ENCODE data around the gene TMEM271.
"Not testable (repeated sequence)": the region's sequence is repeated elsewhere in the genome, so short reads cannot be mapped to it uniquely, and the experiment has no call there.

Gene TMEM271

DNA sequence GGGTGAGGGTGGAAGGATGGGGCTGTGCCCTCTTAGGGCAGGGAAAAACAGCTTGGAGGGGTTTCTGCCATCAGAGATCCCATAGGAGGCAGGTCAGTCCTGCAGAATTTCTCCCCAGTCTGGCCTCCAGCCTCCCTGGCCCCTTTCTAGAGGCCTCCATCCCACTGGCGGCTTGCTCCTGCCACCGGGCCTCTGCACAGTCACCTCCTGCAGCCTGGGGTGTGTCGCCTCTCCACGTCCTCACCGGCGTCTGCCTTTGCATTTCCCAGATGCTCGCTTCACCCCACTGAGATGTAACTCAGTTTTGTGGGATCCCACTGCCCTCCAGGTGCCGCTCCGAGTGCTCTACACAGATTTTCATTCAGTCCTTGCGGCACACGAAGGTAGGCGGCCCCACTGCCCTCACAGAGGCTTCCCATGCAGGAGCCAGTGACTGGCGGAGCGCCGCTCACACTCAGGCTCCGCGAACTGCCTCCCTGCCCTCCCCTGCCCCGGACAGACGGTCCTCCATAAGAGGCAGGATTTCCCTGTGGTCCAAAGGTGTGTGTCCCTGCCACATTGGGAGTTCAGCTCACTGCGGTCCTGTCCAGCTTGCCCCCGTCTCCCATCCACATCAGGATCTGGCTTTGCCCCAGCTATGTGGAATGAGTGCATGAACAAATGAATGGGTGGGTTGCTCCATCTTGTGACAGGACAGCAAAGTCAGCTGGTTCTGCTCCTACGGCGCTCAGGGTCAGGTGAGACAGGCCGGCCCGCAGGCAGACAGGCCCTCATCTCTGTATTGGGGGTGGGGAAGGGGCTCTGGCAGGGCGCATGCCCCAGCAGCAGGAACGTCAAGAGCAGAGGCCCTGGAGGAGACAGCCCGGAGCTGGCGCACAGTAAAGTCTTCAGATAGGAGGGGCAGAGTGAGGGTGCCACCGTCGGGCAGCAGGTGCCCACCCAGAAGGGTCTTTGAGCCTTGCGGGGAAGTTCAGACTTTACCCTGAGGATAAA lies 2.7 kb upstream of the TMEM271 start:
- DNase-seq: no peak

DNA sequence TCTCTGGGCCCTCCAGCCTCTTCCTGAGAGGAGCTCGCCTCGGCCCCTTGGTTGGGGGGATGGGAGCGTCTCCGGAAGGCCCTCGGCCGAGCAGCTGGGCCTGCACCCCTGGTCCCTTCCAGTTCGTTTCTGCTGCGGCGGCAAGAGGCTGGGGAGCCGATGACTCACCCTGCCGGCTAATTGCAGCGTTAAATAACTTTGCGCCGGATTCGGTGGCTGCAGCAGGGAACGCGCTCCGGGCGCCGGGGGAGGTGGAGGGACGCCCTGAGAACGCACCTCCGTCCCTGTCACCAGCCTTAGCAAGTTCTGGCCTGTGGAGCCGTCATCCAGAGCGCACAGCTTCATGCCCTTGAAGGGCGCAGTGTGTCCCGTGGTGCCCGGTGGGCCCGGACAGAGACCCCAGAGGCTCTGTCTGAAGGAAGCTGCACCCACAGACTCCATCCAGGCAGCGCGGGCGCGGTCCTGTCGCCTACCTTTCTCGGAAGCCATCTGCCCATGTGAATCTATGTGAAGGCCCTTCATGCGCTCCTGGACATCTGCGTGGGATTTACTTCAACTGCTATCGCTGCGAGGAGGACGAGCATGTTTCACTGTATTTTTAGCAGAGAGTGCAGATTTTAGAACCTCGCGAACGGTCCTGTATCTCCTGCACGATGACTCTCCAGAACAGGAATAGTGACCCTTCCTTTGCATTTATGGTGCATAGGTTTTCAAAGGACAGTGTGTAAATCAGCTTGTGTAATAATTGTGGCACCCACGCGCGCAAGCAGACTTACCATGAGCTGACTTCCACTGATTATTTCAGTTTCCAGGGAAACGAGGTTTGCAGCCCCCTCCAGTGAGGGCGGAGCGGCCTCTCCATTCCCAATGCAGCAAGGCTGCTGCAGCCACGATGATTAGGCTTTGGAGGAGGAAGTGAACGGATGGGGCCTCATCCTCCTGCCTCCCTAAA lies 1.7 kb upstream of the TMEM271 start:
- DNase-seq: no peak

DNA sequence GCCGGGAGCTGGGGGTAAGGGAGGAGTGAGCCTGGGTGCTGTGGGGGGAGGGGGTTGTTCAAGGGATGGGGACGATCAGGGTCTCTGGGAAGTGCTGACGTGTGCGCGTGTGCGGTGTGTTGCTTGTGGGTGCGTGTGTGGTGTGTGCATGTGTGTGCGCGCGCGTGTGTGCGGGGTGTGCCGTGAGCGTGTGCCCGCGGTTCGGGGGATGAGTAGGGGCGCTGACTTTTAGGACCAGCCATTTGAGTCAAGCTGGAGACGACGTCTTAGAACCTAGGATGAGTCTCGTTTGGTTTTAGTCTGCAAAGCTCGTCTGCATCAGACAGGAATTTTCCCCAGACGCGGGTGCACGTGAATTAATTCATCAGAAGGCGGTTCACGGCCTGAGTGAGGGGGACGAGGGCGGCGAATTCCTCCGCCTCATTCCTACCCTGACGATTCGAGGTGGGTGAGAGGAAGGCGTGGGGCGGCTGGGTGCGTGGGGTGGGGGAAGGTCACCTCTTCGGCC lies 950 bp upstream of the TMEM271 start:
- DNase-seq: no peak

DNA sequence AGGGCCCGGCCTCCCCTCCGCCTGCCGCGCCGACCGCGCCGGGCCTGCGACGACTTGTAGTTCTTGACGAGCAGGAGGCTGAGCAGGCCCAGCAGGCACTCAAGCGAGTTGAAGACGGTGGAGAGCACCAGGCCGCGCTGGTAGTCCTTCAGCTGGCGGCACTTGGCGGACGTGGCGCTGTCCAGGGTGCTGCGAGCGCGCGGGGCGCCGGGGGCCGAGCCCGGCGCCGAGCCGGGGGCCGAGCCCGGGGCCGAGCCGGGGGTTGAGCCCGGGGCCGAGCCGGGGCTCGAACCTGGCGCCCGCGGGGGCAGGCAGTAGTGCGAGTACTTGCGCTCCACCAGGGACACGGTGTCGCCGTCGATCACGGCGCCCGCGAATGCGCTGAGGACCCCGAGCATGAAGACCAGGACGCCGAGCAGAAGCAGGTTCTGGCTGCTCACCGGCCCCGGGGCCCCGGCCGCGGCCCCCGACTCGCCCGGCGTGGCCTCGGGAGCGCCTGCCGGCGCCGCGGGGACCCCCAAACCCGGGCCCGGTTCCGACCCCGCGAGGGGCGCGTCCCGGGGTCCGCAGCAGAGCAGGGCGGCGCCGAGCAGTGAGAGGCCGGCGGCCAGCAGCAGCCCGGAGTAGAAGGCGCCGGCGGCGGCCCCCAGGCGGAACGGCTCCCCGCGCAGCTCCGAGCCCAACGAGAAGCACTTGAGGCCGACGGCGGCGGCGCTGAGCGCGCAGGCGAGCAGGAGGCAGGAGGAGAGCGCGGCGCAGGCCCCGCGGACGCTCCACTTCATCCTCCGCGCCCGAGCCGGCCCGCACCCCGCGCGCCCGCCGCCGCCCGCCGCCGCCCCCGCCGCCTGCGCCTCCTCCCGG lies 584 bp downstream of the TMEM271 start:
- DNase-seq: no peak

DNA sequence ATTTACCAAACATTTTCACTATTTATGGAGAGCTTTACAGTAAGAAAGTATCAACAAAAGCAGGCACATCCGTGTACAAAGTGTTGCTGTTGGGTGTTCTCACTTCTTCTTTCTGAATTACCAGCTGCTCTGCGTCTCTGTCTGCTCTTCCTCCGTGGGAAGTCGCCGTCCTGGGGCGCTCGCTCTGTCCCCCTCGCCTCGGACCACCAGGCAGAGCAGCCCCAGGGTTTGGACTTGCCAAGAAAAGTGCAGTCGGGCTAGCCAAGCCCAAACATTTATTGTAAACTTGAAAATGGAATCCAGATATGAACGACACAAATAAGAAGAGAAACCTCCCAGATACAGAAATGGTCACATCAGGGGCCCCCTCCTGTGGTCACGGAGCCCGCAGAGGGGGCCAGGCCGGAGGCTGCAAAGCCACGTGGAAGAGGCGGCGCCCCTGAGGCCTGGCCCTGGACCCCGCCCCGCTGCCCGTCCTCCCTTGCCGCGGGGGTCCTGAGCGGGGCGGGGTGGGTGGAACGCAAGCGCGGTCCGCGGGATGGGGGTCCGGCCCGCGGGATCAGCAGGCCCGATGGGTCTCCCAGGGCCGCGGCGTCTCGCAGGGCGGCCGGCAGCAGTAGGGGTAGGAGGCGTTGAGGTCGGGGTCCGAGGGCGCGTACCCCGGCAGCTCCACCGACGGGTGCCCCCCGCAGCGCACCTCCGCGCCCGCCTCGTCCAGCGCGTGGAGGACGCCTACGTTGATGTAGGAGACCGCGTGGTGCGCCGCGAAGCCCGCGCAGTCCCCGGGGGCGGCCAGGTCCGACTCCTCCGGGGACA lies 1.5 kb downstream of the TMEM271 start:
- no peak for DNase-seq

DNA sequence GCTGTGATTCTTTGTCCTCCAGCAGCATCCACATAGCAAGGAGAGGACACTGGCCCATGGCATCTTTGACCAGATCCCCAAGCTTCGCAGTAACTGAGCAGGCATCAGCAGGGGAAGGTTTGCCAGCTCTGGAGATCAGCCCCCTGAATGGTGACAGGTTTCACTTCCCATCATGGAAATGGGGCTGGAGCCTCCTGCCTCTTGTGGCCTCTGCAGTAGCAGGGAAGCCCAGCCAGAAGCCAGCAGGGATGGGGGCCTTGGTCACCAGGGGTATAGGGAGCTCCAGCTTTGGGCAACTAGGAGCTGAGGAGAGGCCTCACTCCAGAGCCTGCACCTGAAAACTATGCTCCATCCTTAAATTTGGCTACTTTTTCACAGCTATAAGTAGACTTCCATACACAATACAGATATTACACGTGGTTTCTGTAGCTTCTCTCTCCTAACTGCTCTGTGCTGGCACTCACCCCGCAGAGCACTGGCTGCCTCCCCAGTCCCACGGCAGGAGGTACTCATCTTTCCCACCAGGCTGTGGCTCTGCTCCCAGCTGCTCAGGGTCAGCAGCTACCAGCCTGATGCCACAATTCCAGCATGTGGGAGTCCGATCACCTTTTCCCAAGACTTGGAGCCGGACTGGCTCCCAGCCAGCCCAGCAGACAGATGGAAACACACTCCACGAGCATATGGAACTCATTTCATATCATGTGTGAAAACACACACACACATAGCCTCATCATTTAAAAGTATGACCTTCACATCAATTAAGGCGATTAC lies 2.8 kb downstream of the TMEM271 start:
- no peak for DNase-seq

DNA sequence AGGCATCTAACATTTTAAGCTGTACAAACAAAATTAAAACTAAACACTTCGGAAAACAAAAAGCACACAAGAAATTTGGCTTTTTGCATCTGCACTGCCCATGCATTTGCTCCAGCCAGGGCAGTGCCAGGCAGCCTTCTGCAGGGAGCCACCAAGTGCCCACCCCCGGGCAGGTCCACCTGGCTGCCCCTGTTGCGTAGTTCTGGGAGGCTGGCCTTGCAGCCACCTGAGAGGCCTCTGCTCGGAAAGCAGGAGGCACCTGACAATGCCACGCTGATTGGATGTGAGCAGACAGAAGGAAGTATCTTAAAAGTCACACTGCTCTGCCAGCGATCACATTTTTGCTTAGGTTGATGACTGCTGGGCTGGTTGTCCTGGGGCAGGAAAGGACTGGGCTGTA lies 3.5 kb downstream of the TMEM271 start:
- DNase-seq: no peak

DNA sequence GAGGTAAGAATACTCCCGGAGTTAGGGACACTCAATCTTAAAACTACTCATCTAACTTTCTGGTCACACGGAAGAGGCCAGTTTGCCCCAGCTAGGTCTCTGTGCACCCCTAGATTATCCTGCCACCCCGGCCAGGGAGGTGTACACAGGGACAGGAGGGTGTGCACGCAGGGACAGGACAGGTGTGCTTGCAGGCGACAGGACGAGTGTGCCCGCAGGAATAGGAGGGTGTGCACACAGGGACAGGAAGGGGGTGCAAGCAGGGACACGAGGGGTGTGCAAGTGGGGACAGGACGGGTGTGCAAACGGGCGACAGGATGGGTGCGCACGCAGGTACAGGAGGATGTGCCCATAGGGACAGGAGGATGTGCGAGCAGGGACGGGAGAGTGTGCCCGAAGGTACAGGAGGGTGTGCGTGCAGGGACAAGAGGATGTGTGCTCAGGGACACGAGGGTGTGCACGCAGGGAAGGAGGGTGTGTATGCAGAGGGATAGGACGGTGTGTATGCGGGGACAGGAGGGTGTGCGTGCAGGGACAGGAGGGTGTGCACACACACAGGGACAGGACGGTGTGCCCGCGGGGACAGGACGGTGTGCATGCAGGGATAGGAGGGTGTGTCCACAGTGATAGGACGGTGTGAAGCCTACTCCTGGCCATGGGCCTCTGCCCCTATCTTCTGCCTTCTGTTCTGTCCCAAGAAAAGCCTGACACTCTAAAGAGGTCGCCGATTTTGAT lies 4.1 kb downstream of the TMEM271 start:
- DNase-seq: no peak

DNA sequence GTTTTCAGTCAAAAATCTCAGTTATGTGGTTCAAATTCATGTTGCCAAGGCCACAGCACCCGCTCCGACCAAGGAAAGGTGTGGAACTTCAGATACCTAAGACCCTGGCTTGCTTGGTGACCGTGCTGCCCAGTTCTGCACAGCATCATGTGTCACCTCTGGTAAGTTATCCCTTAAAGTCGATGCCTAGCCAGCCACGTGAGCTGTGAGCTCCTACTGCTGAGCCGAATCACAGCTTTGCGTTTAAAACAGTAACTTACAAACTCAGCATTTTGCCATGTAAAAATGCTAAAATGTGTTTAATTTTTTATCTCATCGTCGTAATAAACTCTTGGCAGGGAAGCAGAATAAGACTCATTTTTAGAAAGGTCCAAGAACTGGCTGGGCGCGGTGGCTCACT lies 5.3 kb downstream of the TMEM271 start:
- no peak for DNase-seq

DNA sequence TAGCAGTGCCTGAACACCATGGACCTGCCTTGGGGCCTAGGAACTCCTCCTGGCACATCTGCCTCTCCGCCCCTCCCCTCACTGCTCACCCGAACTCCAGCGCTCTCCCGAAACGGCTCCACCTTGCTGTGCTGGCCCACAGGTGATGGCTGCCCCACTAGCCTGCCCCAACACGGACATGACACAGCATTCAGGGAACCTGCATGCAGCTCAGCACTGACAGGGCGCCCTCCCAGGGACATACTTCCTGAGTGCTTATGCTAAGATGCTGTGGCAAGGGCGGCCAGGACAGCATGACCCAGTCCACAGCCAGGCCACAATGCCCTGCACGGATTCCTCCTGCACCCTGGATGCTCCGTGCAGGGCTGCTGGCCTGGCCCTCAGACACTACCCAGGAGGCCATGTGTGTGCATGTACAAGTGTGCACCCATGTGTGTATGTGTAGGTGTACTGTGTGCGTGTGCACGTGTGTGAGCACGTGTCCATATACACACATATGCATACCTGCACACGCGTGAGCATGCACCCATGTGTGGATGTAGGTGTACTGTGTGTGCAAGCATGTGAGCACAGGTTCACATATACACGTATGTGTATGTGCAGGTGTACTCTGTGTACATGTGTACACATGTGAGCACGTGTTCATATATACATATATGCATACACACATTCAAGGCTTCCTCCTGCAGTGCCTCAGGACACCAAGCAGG lies 6.0 kb downstream of the TMEM271 start:
- DNase-seq: no peak

DNA sequence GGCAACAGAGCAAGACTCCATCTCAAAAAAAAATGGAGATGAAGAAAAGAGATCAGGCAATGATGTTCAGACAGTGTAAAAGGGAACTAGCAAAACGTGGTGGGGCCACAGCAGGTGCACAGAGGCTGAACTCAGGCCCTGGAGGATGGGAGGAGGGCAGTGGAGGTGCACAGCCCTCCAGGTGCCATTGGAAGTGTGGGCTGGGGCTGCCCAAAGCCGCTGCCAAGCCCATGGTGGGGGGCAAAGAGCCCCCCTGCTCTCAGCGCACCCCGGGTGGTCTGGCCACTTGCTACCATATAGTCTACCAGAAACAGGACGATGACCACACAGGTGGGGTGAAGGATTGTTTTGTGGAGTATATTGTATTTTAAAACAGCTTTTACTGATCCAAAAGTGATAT lies 7.1 kb downstream of the TMEM271 start:
- DNase-seq: no peak

DNA sequence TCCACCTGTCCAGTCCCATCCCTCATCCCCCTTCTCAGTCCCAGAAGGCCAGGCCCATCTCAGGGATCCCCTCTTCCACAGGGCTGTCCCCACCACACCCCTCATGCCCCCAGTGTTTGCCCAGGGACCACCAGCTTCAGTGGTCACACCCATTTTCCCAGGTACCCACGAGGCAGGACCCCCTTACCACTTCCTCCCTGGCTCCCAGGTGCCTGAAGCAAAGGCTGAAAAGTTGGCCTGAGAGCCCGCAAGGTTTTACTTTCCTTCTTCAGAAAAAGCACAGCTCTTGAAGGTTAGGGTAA lies 7.8 kb downstream of the TMEM271 start:
- no peak for DNase-seq

DNA sequence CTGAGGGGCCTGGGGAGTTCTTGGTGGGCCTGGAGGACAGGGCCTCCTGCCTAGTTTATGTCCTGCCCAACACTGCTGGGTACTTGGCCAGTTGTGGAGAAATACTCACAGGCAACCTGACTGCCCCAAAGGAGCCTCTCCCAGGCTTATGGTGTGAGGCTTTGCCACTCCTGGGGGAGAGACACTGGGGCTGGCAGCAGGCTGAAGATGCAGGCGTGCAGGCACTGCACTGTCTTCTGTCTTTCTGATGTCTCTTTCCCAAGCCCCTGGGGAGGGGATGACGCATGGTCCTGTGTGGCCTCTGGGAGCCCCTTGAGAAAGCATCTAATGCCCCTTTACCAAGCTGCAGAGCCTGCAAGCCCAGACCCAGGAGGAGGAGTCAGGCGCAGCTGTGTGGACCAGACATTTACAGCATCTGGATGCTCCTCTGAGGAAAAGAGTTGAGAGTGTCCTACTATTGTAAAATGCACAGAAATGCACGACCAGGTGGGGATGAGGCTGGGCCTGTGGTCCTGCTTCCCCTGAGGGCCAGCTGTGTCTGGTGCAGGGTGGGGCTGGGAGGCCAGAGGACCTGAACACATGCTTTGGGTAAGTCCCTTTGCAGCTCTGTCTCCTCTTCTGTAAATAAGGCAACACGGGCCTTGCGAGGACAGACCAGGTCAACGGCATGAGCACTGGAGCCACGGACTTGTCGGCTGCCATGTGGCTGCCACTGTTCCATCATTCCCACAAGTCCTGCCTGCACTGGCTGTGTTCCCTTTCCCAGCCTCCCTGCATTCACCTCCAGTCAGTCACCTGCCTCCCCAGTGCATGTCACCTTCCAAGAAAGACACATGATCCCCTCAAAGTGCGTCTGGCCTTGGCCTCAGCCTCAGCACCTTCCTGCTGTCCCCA lies 8.4 kb downstream of the TMEM271 start:
- DNase-seq: no peak

DNA sequence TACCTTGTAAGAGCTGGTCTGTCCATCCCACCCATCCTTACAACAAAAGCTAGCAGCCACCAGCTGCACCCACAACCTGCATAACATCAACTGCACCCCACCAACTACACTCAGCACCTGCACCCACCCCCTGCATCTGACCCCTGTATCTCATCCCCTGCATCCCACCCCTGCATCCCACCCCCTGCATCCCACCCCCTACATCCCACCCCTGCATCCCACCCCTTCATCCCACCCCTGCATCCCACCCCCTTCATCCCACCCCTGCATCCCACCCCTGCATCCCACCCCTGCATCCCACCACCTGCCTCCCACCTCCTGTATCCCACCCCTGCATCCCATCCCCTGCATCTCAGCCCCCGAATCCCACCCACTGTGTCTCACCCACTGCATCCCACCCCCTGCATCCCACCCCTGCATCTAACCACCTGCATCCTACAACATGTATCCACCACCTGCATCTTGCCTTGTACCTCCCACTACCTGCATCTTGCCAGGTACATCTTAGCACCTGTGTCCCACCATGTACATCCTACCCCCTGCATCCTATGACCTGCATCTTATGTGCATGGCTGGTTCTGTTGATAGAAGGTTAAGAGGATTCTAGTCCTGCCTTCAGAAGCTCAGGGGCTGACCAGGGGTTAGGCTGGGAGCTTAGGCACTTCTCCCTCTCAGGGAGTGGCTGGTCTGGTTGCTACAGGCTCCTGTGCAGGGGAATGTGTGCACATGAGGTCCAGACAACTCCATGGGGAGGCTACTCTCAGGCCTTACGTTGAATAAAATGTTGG lies 9.4 kb downstream of the TMEM271 start:
- no peak for DNase-seq

DNA sequence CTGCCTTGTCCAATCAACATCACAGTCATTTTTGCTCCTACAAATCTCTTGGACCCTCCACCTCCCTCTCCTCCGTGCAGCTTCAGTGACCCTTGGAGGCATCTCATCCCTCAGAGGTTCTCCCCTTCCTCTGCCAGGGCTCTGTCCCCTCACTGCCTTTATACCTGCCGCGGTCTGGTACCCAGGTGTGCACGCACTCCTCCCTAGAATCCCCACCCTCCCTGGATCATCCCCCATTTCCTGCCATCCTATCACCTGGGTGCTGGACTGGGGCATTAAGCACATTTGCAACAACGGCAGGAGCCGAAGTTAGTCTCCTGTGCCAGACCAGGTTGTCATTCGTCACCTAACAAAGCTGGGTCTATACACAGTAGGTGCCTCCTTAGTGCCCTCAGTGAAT lies 10.1 kb downstream of the TMEM271 start:
- DNase-seq: no peak

DNA sequence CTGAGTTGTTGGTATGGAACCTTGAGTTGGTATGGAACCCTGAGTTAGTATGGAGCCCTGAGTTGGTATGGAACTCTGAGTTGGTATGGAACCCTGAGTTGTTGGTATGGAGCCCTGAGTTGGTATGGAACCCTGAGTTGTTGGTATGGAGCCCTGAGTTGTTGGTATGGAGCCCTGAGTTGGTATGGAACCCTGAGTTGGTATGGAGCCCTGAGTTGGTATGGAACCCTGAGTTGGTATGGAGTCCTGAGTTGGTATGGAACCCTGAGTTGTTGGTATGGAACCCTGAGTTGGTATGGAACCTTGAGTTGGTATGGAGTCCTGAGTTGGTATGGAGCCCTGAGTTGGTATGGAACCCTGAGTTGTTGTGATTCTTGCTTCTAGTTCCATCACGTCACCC lies 10.5 kb downstream of the TMEM271 start:
- not testable (repeated sequence) for DNase-seq

DNA sequence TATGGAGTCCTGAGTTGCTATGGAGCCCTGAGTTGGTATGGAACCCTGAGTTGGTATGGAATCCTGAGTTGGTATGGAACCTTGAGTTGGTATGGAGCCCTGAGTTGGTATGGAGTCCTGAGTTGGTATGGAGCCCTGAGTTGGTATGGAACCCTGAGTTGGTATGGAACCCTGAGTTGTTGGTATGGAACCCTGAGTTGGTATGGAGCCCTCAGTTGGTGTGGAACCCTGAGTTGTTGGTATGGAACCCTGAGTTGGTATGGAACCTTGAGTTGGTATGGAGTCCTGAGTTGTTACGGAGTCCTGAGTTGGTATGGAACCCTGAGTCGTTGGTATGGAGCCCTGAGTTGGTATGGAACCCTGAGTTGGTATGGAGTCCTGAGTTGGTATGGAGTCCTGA lies 13.6 kb downstream of the TMEM271 start:
- not testable (repeated sequence) for DNase-seq

DNA sequence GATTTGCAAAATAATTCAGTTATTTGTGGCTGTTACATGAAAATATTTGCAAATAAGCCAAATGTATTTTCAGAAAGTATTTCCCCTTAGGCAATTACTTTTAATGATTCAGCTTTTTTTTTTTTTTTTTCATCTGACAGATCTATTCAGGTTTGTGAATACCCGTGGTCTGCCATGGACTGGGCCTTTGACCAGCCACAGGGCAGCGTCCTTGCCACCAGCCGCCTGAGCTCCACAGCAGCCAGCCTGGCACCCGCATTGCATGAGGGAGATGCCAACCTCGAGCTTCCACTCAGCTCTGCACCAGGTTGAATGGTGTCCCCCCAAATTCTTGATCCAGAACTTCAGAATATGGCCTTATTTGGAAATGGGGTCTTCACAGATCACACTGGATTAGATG lies 14.7 kb downstream of the TMEM271 start:
- no peak for DNase-seq
